ES-I3 (cell line): Measurements from ENCODE around the gene SYNE1.

ENCODE experiments used
- H3K36me3 ChIP-seq: 2 replicates; pipeline ENCODE4 v1.6.1; 2013; ENCODE audit warnings: mild to moderate bottlenecking, low read length, control low read depth, moderate library complexity; ENCODE audit not compliant: insufficient read depth
- H3K4me1 ChIP-seq: 2 replicates; pipeline ENCODE4 v1.6.1; 2013; ENCODE audit warnings: mild to moderate bottlenecking, control low read depth, low read length; ENCODE audit not compliant: insufficient read depth
- H3K9ac ChIP-seq: 2 replicates; pipeline ENCODE4 v1.6.1; 2013; ENCODE audit warnings: low read depth, mild to moderate bottlenecking, low read length, moderate library complexity
- H3K9me3 ChIP-seq: 2 replicates; pipeline ENCODE4 v1.6.1; 2013; ENCODE audit warnings: mild to moderate bottlenecking, low read length, moderate library complexity; ENCODE audit not compliant: control insufficient read depth, insufficient read depth

Gene SYNE1

DNA sequence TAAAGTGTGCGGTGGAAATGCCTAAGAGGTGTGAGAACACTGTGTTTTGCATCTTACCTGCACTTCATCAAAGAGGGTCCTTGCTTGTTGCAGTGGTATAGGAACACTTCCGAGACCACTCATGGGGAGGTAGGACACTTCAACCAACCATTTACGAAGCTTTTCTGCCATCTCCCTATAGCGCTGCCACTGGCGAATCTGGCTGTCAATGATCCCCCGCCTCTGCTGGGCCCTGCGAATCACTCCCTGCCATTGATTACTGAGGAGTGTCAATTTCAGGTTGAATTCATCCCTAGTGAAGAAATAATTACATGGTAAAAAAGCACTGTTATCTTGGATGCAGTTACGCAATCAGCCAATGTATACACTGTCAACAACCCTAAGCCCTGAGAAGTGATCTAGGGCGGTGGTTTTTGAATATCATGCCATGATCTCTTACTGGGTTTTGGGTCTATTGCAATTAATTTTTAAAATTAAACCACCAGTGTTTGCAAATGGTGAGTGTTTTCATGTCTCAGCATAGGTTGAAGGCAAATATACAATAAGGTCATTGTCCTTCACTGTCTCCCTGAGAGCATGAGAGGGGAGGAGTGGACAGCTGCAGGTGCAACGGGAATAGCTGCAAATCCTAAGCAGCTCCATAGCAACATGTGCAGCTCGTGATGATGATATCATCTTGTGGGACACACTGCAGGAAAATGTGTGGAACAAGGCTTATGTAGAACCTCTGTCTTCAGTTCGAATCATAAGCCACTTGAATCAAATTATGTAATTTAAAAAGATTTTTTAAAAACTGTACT is 429.0 kb downstream of the SYNE1 start:
- Histone ChIP-seq H3K36me3 (no peaks in the 10 kb centered on the region), H3K9ac (no peak overlapping the region)

GRCh38 chr6:152206072-152206818 is 430.9 kb downstream of the SYNE1 start:
- no peaks in the 10 kb centered on the region for H3K9me3 ChIP-seq
- H3K4me1 ChIP-seq: no peaks in the 10 kb centered on the region
- no peak overlapping the region for H3K9ac ChIP-seq
- H3K36me3 ChIP-seq: no peaks in the 10 kb centered on the region

More for the DNA sequence above, 429.0 kb downstream of the SYNE1 start:
- Histone ChIP-seq H3K4me1 (no peaks in the 10 kb centered on the region), H3K9me3 (no peaks in the 10 kb centered on the region)

DNA sequence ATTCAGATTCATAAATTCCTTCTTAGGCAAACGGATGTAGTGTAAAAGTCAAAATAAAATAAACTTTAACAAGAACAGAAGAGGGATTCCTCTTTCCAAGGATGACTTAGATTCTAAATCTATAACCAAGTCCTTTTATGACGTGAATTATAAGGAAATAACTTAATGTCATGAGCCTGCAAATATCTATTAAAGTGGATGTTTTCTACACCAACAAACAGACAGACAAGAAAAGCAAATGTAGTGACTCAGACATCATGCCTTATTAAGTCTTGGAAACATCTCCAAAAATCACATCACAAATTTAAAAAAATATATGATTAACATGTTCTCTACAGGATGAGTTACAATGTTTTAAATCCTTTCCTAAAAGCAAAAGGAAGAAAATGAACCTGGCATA is 432.6 kb downstream of the SYNE1 start:
- Histone ChIP-seq H3K36me3 (no peaks in the 10 kb centered on the region), H3K4me1 (no peaks in the 10 kb centered on the region), H3K9ac (no peak overlapping the region), H3K9me3 (no peaks in the 10 kb centered on the region)

DNA sequence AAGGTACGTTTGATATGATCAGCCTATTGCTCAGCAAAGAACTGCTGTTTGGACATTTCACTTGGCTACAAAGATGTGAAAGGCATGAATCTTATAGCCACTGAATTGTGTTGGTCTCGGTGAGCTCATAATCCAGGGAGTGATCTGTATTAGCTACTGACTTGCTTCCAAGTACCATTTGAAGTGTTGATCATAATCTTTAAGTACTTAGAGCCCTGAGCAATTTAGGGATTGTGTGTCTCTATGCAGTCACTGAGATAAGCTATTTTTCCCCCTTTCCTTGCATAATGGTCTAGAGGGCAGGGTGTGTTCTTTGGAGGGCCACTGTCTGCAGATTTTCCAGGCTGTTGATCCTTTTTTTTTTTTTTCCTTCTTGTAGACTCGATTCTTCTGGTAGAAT is 436.0 kb downstream of the SYNE1 start:
- Histone ChIP-seq H3K9ac (no peak overlapping the region), H3K4me1 (no peaks in the 10 kb centered on the region), H3K36me3 (no peaks in the 10 kb centered on the region), H3K9me3 (no peaks in the 10 kb centered on the region)

DNA sequence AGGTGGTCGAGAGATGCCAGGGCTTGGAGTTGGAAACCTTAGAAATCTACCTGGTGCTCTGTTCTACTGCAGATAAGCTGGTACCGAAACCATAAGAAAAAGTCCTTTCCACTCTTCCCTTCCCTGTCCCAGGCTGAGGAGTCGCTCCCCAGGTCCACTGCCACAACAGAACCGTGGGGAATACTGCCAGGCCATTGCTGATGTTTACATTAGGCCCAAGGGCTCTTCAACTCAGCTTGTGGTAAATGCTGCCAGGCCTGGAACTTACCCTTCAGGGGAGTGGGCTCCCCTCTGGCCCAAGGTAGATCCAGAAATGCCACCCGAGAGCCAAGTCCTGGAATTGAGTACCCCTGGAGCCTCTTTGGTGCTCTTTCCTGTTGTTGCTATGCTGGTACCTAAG is 441.3 kb downstream of the SYNE1 start:
- Histone ChIP-seq H3K36me3 (no peaks in the 10 kb centered on the region), H3K9me3 (no peaks in the 10 kb centered on the region), H3K4me1 (no peaks in the 10 kb centered on the region), H3K9ac (no peak overlapping the region)

GRCh38 chr6:152189736-152190135 is 447.4 kb downstream of the SYNE1 start:
- no peak overlapping the region for H3K9ac ChIP-seq
- H3K9me3 ChIP-seq: no peaks in the 10 kb centered on the region
- no peaks in the 10 kb centered on the region for H3K4me1 ChIP-seq
- no peaks in the 10 kb centered on the region for H3K36me3 ChIP-seq

- Histone ChIP-seq H3K9ac (no peak overlapping the region), H3K36me3 (no peaks in the 10 kb centered on the region), H3K4me1 (no peaks in the 10 kb centered on the region), H3K9me3 (no peaks in the 10 kb centered on the region)
Measured at GRCh38 chr6:152188011-152188410, 449.2 kb downstream of the SYNE1 start.

DNA sequence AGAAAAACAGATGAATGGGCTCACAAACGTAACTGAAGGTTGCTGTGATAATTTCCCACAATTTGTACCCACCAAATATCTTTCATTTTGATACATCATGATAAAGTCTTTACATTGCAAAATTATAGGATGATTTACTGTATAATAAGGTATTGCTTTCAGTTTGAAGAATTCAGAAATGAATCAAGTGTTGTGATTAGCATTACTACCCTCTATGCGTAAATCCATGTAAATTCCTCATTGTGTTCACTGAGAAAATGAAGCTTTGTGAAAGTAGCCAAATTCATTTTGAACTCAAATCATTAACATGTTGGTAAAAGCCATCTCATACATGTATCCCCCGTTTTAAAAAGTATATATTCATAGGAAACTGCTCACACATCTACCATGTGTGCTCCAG is 450.3 kb downstream of the SYNE1 start:
- H3K9ac ChIP-seq: no peak overlapping the region
- no peaks in the 10 kb centered on the region for H3K9me3 ChIP-seq
- H3K4me1 ChIP-seq: no peaks in the 10 kb centered on the region
- no peaks in the 10 kb centered on the region for H3K36me3 ChIP-seq

DNA sequence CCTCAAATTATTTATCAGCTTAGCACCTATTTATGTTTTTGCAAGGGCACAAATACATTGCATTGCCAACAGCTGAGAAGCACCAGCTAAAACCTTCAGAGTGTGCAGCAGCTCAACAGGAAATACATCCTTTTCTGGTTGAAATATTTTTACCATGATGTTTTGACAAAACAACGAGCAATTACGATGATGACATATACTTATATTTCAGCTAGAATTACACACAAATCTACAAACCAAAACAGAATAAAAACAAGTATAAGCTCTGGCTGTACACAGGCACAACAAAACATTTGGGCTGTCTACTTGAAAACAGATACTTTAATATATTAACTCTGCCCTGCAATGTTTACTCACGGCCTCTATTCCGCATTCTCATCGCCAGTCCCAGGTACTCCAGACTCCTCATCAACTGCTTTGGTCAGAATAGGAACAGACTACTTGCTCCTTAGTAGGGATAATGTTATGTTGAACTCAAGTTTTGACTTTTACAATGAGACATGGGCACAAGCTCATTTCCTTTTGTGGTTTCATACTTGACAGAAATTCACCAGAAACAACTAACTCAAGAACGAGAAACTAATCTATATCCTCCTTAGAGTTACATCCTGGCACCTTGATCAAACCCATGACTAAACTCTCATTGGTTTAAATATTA is 452.1 kb downstream of the SYNE1 start:
- H3K9ac ChIP-seq: no peak overlapping the region; the same call in 1 of the 2 replicates
- H3K4me1 ChIP-seq: no peaks in the 10 kb centered on the region
- H3K36me3 ChIP-seq: no peaks in the 10 kb centered on the region

DNA sequence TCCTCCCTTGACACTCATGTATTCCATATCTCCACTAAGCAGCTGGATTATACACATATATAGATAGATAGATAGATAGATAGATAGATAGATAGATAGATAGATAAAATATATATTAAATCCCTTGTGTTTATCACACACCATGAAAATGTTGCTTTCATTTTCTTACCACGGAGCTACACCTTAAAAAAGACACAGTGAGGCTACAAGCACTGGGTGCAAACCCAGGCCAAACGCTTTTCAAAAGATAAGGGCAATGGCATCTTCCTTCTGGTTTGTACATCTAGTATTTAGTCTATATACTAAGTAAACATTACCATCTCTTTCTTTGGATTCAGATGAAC is 452.6 kb downstream of the SYNE1 start:
- H3K9me3 ChIP-seq: no peaks in the 10 kb centered on the region
- no peak overlapping the region for H3K9ac ChIP-seq
- H3K36me3 ChIP-seq: no peaks in the 10 kb centered on the region
- no peaks in the 10 kb centered on the region for H3K4me1 ChIP-seq

More for the DNA sequence above, 452.1 kb downstream of the SYNE1 start:
- H3K9me3 ChIP-seq: no peaks in the 10 kb centered on the region

DNA sequence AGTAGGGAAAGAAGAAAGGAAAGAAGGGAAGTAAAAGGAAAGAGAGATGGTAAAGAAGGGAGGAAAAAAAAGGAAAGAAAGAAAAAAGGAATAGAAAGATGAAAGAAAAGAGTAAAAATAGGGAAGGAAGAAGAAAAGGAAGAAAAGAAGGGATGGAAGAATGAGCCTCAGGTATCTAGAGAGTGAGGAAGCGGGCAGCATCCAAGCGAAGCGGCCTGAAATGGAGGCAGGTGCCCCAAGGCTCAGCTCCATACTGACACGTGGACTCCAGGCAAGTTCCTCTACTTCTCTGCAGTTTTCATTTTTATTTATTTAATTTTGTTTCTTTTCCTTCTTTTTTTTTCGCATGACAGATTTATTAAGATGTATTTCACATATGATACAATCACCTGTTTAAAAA is 456.6 kb downstream of the SYNE1 start:
- Histone ChIP-seq H3K4me1 (no peaks in the 10 kb centered on the region), H3K9ac (no peak overlapping the region), H3K36me3 (no peaks in the 10 kb centered on the region), H3K9me3 (no peaks in the 10 kb centered on the region)

DNA sequence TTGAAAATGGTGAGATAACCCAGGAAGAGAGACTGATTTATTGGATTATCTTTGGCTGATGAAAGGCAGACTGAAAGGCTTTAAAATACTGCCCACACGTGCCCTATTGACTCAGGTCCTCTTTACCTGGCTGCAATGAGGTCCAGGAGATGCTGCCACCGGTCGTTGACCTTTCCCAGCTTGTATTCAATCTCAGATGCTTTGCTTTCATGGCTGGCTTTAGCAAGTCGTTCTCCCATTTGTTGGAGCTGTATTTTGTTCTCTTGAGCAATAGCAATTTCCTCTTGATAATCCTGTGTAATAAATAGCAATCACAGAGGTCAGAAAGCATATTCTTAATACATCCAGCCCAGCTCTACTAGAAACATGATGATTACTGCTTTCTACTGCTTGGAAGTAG is 460.9 kb downstream of the SYNE1 start:
- Histone ChIP-seq H3K9ac (no peak overlapping the region), H3K9me3 (no peaks in the 10 kb centered on the region), H3K4me1 (no peaks in the 10 kb centered on the region), H3K36me3 (no peaks in the 10 kb centered on the region)

- no peaks in the 10 kb centered on the region for H3K36me3 ChIP-seq
- no peaks in the 10 kb centered on the region for H3K9me3 ChIP-seq
- H3K9ac ChIP-seq: no peak overlapping the region
- no peaks in the 10 kb centered on the region for H3K4me1 ChIP-seq
Measured at GRCh38 chr6:152173957-152174356, 463.2 kb downstream of the SYNE1 start.

DNA sequence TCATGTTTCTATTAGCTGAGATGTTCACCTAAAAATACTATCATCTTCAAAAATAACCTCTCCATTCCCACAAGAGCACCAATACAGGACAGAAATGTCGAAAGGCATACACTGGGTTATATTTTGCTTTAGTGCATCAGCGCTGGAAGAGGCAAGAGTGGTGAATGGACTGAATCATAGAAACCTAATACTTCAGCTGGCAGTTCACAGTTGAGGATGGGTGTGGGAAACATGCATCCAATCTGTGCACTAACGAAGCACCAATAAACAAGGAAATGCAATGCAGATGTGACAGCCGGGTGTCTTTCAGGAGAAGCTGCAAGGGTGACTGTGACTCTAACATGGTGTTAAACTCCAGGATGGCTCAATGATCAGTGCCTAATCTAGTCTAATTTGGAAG is 463.8 kb downstream of the SYNE1 start:
- Histone ChIP-seq H3K9me3 (no peaks in the 10 kb centered on the region), H3K9ac (no peak overlapping the region), H3K36me3 (no peaks in the 10 kb centered on the region), H3K4me1 (no peaks in the 10 kb centered on the region)
